ENCODE data around the gene GINS2. TPM values are rescaled to one million over a fixed set of nuclear protein-coding genes. Genes with fewer than 3 reads are reported as not detected.
A peak's percentile ranks its signal among the peaks of the same experiment; 100 is the strongest.

The GINS2 gene
- total and polyA plus RNA-seq, 4 donors: 1.6 to 3.1 (median 2.4) TPM

GRCh38 chr16:85674828-85675227, 13.9 kb downstream of the GINS2 start:
- peaks cover 10 to 55% (median 36%) of the 10 kb centered on the region in 4 donors for H3K36me3 ChIP-seq (ENCODE audit: control insufficient read depth in 4 of 4, insufficient read depth in 4 of 4, low read length in 4 of 4)
- no peaks in the 10 kb centered on the region for H3K27me3 ChIP-seq (ENCODE audit: control insufficient read depth in 3 of 3, insufficient read depth in 3 of 3, low read length in 2 of 3)
- 69 to 85% methylated on average over 6 of the region's 6 CpGs for WGBS, 2 donors
- no peak for TF ChIP-seq CTCF (IDR thresholded peaks at IDR 0.05; ENCODE audit: control extremely low read depth, extremely low read depth)
- H3K4me1 ChIP-seq (ENCODE audit: control insufficient read depth in 5 of 5, insufficient read depth in 5 of 5, low read length in 5 of 5): peaks cover 0 to 15% (median 6%) of the 10 kb centered on the region in 5 donors
- H3K9ac ChIP-seq (ENCODE audit: insufficient read depth in 1 of 2, low read length in 2 of 2): no peak overlapping the region
- H3K9me3 ChIP-seq (ENCODE audit: control insufficient read depth in 4 of 4, insufficient read depth in 3 of 4, low read length in 3 of 4): no peaks in the 10 kb centered on the region
- no peak overlapping the region for H3K27ac ChIP-seq (ENCODE audit: low read depth in 1 of 2, low read length in 1 of 2)
- DNase-seq: no peak
- H3K4me3 ChIP-seq: no peak overlapping the region
- no peak for ATAC-seq (ENCODE audit: insufficient read depth, low FRiP score)

DNA sequence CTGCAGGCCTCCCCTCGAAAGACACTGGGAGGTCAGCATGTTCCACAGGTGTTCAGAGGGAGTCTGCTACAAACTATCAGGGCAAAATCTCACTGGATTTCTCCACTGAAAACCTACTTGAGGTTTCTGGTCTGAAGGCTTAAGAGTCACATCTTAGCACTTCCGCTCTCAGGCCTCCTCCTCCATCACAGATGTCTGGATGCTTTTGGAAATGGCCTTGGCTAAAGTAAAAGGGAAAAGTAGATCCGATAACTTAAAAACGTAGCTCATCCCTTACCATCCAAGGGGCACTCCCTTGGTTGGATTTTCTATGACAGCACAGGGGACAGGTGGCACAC, 14.4 kb downstream of the GINS2 start:
- Histone ChIP-seq H3K4me1 (ENCODE audit: control insufficient read depth in 5 of 5, insufficient read depth in 5 of 5, low read length in 5 of 5) (peaks cover 0 to 15% (median 6%) of the 10 kb centered on the region in 5 donors), H3K9me3 (ENCODE audit: control insufficient read depth in 4 of 4, insufficient read depth in 3 of 4, low read length in 3 of 4) (no peaks in the 10 kb centered on the region), H3K9ac (ENCODE audit: insufficient read depth in 1 of 2, low read length in 2 of 2) (no peak overlapping the region), H3K36me3 (ENCODE audit: control insufficient read depth in 4 of 4, insufficient read depth in 4 of 4, low read length in 4 of 4) (peaks cover 10 to 58% (median 38%) of the 10 kb centered on the region in 4 donors), H3K4me3 (no peak overlapping the region), H3K27ac (ENCODE audit: low read depth in 1 of 2, low read length in 1 of 2) (peak overlapping the region in 1 of 2 donors; percentile 52), H3K27me3 (ENCODE audit: control insufficient read depth in 3 of 3, insufficient read depth in 3 of 3, low read length in 2 of 3) (no peaks in the 10 kb centered on the region)
- DNase-seq (no peak), ATAC-seq (ENCODE audit: insufficient read depth, low FRiP score) (no peak)
- TF ChIP-seq CTCF (IDR thresholded peaks at IDR 0.05; ENCODE audit: control extremely low read depth, extremely low read depth): no peak
- 78 to 83% methylated on average over 4 of the region's 4 CpGs for WGBS, 2 donors

- peak; percentile 77 to 83 (median 79) for DNase-seq
Observed at GRCh38 chr16:85673529-85674417, 15.0 kb downstream of the GINS2 start.

More at GRCh38 chr16:85673529-85674417, 15.0 kb downstream of the GINS2 start:
- TF ChIP-seq CTCF (IDR thresholded peaks at IDR 0.05; ENCODE audit: control extremely low read depth, extremely low read depth): no peak
- H3K36me3 ChIP-seq (ENCODE audit: control insufficient read depth in 4 of 4, insufficient read depth in 4 of 4, low read length in 4 of 4): peaks cover 10 to 64% (median 42%) of the 10 kb centered on the region in 4 donors
- H3K4me1 ChIP-seq (ENCODE audit: control insufficient read depth in 5 of 5, insufficient read depth in 5 of 5, low read length in 5 of 5): peaks cover 0 to 15% (median 6%) of the 10 kb centered on the region in 5 donors
- H3K27ac ChIP-seq (ENCODE audit: low read depth in 1 of 2, low read length in 1 of 2): peak overlapping the region in 1 of 2 donors; percentile 52
- no peaks in the 10 kb centered on the region for H3K27me3 ChIP-seq (ENCODE audit: control insufficient read depth in 3 of 3, insufficient read depth in 3 of 3, low read length in 2 of 3)
- 52 to 68% methylated on average over 19 of the region's 19 CpGs for WGBS, 2 donors
- H3K4me3 ChIP-seq: no peak overlapping the region
- peak; percentile 63 for ATAC-seq (ENCODE audit: insufficient read depth, low FRiP score)
- no peak overlapping the region for H3K9ac ChIP-seq (ENCODE audit: insufficient read depth in 1 of 2, low read length in 2 of 2)
- H3K9me3 ChIP-seq (ENCODE audit: control insufficient read depth in 4 of 4, insufficient read depth in 3 of 4, low read length in 3 of 4): no peaks in the 10 kb centered on the region
